GM11168 (cell line): ENCODE results near the gene VAPB.

Experiments
- in situ Hi-C: fragments of 300-500 bp; cut with MboI; formaldehyde crosslinking; loops from one replicate; pipeline ENCODE4 v1.12.0; 2022; ENCODE audit warnings: low sequenced_read_pairs; ENCODE audit not compliant: unreplicated experiment

The VAPB gene

DNA sequence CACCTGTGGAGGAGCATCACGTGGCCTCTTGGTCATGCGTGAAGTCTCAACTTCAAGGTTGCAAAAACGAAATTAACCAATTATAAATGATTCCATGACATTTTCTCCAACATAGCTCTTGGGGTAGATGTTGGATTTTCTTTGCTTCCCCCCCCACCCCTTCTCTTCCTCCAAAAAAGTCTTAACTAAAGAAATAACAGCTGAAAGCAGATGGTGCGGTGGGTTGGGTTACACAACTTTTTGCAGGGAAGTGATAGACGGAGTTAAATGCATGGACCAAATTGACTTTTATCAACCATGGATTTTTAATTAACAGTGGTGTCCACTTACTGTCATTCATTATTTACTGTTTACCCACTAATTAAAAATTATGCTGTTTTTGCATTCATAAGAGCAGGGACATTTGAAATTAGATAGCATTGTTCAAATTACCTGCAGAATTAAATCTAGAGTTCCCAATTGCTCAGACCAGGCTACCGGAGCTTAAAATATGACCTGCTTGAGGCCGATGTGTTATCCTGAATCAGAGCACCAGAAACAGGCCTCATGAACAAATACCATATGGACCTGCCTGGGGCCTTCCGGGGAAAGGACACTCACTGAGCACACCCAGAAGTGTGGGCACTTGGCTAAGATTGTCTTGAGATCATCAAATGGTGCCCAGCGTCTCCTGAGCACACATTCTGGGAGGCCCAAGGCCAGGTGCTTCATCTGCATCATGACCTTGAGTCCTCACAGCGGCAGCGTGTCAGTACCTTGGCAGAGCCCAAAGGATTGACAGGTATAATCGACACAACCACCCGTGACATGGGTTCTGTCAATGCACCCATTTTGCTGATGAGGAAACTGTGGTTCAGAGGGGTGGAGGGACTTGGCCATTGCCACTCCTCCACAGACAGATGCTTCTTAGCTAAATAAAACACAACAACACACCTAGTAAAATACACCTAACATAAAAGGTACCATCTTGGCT lies 84.7 kb downstream of the VAPB start:
- in situ Hi-C loops, result no loop called here

DNA sequence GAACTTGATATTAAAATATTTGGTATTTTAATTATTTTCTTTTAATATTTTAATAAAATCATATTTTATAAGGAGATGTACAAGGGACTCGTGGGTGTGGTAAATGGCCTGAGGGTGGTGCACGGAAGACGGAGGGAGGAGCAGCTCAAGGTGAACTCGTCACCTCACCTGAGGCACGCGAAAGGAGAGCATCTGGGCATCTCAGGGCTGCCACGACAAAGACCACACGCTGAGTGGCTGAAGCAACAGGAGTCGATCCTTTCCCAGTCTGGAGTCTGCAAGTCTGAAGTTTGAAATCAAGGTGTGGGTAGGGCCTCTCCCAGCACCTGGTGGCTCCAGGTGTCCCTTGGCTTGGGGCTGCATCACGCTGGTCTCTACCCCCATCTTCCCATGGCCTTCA lies 86.4 kb downstream of the VAPB start:
- in situ Hi-C loops, result no loop called here

DNA sequence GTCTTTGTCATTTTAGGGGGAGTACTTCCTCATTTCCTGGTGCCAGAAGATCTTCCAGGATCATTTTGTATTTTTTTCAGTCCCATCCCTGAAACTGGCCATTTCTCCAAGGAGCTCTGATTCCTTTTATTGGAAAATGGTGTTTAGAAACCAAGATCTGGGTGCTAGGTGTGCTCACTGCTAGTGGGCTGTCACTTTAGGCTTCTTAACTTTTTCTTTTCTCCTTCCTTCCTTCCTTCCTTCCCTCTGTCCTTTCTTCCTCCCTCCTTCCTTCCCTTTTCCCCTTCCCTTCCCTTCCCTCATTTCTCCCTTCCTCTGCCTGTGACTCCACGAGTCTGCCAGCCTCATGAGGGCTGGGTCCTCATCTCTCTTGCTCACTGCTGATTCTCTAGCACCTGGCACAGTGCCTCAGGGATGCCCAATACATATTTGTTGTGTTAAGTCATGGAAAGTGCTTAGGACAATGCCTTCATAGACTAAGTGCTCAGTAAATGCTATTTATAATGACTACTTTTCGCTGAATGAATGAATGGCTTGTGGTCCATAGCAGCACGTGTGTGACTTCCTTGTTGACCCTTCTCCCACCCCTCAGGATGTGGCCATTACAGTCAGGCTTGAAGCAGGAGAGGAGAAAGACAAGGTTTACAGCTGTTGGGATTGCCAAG lies 89.2 kb downstream of the VAPB start:
- in situ Hi-C loops, result no loop called here

DNA sequence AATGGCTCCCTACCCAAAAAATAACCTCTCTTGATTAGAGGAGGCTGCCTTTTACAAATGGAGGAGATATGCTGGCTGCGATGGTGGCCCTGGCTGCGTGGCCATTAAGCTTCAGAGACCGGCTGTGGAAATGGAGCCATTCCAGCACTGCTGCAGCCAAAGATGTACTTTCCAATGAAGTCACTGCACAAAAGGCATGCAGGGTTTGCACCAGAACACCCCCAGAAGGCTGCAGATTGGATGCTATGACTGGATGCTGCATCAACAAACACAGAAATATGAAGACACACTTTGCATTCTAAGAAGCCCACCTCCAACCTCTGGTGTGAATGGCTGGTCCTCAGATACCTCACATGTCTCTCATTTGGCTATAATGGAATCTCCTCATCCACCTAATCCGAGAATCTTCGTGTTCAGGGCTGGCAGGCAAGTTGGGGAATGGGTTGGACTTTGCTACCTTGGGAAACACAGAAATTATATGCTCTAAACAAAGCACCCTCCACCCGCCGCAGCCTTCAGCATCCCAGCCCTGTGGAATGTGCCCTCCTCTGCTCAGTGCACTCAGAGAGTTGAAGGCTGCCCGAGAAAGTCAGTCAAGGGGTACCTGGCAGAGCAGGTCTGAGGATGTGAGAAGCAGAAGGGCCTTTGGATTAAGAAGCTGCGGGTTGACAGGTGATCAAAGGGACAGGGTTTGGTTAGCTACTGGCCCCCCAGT lies 90.9 kb downstream of the VAPB start:
- in situ Hi-C loops, result no loop called here

- in situ Hi-C loops, result no loop called here
Measured at GRCh38 chr20:58480551-58481336, 91.7 kb downstream of the VAPB start.

GRCh38 chr20:58481481-58482021 lies 92.5 kb downstream of the VAPB start:
- in situ Hi-C loops, result no loop called here

GRCh38 chr20:58482416-58482815 lies 93.4 kb downstream of the VAPB start:
- in situ Hi-C loops, result no loop called here

DNA sequence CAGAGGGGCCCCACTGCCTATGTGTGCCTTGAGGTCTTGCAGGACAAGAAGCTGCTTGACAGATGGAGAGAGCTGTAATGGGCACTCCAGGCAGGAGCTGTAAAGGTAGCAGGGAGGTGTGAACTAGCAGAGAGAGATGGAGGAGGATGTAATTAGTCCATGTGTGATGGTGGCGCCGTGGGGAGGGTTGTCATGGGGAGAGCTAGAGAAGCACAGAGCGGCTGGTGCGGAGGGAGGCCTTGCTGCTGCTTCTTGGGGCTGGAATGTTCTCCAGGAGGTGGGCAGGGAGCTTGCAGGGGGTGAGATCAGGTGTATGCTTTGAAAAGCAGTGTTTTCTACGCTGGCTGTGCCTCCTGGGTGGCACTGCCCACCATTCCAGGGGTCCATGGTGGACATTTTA lies 94.0 kb downstream of the VAPB start:
- in situ Hi-C loops, result no loop called here

GRCh38 chr20:58483470-58483869 lies 94.4 kb downstream of the VAPB start:
- in situ Hi-C loops, result no loop called here

- in situ Hi-C loops, result no loop called here
Measured at GRCh38 chr20:58485393-58485792, 96.4 kb downstream of the VAPB start.

GRCh38 chr20:58486207-58486606 lies 97.2 kb downstream of the VAPB start:
- in situ Hi-C loops, result no loop called here

- in situ Hi-C loops, result no loop called here
Measured at GRCh38 chr20:58492074-58492718, 103.2 kb downstream of the VAPB start.

- in situ Hi-C loops, result no loop called here
Measured at GRCh38 chr20:58492795-58493524, 103.9 kb downstream of the VAPB start.

DNA sequence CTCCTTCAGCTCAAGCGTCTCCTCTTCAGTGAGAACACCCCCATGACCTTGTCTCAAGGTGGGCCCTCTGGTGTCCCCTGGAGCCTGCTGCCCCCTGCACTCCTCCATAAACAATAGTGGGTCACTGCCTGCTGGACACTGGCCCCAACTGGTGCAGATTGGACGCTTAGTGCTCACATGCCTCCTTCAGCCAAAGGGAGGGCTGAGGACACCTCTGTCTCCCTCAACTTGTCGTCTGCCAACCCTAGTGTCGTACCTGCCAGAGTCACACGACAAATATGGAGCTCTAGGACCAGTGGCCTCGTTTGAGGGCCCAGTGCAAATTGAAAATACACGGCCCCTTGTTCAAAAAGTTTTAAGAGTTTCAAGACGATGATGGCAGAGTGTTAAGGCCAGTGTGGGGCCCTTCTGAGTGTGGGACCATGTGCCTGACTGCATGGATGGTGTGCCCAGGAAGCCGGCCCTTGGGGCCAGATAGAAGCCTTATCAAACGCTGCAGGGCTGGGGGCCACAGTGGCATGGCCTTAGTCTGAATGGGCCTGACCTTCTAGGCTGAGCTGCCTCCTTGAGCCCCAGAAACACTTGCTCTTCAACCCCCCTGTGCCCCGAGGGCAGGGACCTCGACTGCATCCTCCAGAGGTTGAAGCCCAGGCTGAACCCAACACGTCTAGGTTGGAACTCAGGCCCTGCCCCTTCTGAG lies 106.0 kb downstream of the VAPB start:
- in situ Hi-C loops, result no loop called here

GRCh38 chr20:58495623-58496428 lies 106.8 kb downstream of the VAPB start:
- in situ Hi-C loops, result no loop called here

DNA sequence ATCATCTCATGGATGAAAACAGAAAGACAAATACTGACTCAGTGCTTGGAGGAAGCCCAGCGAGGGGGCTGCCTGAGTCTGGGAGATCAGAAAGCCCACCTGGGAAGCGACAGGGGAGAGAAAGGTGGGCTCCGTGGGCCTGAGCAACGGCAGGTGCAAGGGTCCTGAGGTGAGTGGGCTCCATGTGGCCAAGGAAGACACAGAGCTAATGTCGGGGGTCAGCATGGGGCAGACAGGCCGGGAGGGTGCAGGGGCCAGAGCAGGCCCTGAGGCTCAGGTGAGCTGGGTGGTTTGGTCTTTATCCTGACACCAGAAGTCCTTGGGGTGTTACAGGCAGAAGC lies 107.4 kb downstream of the VAPB start:
- in situ Hi-C loops, result no loop called here

DNA sequence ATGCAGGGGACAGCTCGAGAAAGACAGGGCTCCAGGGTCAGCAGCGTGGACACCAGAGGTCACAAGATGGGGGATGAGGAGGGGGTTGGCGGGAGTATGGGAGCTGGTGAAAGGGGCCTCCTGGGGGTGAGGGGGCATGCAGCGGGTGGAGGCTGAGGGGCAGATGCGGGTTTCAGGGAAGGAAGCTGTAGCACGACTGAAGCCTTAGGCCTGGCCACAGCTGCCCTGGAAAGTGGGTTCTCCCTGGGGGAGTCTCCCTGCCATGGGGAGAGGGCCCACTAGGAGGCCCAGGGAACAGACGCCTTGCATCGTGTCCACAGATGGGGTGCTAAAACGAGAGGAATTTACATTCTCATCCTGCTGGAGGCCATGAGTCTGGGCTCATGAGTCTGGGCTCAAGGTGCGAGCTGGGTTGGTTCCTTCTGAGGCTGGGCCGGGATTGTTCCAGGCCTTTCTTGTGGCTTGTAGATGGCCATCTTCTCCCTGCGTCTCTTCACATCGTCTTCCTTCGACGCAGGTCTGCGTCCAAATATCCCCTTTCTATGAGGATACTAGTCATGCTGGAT lies 108.1 kb downstream of the VAPB start:
- in situ Hi-C loops, result no loop called here
